ENCODE results near the gene FRAT1.
"Not testable (repeated sequence)": the region's sequence is repeated elsewhere in the genome, so short reads cannot be mapped to it uniquely, and the experiment has no call there.

FRAT1 gene

DNA sequence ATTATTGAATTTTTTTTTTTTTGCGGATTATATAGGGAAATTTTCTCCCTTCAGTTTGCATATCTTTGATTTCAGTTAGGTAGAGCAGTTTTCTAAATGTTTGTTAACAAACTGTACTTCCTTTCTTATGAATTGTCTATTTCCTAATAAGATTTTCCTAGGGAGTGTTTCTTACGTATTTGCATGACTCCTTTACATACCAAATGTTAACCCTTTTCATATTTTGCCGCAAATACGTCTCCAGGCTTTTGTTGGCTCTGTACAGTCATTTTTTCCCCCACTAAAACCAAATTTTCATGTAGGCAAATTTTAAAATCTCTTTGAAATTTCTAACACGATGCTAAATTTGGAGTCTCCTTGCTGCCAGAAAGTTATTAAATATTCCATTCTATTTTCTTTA is 17.4 kb downstream of the FRAT1 start:
- no peak for DNase-seq

DNA sequence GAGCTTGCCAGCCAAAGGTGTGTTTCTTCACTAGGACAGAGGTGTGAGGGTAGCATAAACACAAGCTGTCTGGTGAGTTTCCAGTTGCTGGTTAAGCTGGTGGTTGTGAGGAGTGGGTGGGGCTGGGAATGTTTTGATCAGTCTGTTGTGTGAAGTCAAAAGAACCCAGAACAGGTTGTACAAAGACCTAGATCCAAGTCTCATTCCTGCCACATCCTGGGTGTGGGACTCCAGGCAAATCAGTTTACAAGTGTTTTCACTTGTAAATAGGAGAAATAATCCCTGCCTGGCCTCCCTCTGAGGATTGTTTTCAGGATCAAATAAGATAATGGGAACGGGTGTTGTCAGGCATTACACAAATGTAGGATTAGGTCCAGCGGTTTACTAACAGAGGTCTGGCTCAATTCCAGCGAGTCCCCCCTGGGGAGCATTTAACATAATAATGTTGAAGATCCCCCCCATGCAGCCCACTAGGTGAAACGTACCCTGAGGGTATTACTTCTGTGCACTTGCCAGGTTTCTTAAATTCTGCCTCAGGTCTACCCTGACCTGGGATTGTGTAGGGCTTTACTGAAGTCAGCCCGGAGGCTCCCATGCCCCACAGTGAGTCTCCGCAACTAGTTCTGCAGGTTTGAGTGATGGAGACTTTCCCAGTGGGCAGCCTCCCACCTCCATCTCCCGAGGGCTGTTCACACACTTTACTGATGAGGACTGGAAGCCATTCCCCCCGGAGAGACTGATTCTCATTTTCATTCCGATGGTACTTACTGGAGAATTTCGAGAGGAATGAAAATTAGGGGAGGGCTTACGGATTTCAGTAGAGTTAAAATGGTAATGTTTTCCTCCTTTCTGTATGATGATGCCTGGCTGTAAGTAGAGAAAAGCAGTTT is 18.1 kb downstream of the FRAT1 start:
- DNase-seq, result no peak

DNA sequence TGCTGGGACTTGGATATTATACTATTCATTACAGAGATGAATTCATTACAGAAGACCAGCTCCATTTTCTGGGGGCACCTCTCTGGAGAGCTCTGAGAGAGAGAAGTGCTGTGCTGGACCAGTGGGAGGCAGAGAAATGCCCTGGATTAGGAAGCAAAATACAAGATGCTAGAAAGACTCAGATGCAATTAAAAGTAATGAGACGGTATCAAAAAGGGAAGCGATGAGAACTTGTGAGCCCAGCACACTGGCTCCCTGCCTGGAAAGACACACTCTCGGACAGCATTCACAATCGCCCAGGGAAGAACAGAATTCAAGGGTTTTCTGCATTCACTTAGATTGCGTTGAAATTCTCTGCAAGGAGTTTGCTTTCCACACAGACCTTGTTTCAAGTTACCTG is 19.0 kb downstream of the FRAT1 start:
- DNase-seq, result no peak

GRCh38 chr10:97341416-97341815 is 22.3 kb downstream of the FRAT1 start:
- DNase-seq, result no peak

DNA sequence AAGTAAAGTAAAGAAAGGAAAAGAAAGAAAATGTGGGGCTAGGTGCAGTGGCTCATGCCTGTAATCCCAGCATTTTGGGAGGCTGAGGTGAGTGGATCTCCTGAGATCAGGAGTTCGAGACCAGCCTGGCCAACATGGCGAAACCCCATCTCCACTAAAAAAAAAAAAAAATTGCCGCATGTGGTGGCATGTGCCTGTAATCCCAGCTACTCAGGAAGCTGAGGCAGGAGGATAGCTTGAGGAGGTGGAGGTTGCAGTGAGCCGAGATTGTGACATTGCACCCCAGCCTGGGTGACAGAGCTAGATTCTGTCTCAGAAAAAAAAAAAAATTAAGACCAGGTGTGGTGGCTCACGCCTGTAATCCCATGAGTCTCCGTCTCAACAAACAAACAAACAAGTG is 24.6 kb downstream of the FRAT1 start:
- DNase-seq, result not testable (repeated sequence)

DNA sequence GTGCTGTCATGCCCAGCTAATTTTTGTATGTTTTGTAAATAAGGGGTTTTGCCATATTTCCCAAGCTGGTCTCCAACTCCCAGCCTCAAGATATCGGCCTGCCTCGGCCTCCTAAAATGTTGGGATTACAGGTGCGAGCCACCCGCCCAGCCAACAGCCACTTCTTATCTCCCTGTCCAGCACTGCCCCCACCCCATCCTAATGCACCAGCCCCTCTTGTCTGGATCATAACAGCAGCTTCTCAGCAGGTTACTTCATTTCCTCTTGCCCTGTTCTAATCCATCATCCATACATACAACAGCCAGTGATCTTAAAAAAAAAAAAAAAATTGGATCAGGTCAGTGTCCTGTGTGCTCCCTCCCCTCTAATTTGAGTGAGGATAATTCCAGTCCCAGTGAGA is 28.2 kb downstream of the FRAT1 start:
- no peak for DNase-seq

GRCh38 chr10:97349752-97350513 is 30.9 kb downstream of the FRAT1 start:
- DNase-seq, result no peak

DNA sequence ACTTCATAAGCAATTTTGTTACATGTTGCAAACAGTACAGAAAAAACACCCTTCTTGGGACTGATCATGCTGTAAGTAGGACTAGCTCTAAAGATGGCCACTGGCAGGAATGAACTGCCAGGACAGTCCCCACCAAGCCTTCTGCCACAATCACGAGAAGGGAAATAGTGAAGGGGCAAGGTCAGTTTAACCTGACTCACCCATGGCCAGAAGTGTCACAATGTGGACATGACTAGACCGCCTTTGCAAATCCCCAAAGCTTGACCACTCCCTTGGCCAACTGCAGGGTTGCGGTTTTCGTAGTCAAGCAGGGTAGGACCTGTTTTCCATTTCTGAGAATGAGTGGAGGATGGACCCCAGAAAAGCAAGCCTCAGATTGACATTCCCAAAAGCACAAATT is 34.9 kb downstream of the FRAT1 start:
- no peak for DNase-seq

- no peak for DNase-seq
Measured at GRCh38 chr10:97355571-97355975, 36.5 kb downstream of the FRAT1 start.

GRCh38 chr10:97356318-97356914 is 37.3 kb downstream of the FRAT1 start:
- no peak for DNase-seq

DNA sequence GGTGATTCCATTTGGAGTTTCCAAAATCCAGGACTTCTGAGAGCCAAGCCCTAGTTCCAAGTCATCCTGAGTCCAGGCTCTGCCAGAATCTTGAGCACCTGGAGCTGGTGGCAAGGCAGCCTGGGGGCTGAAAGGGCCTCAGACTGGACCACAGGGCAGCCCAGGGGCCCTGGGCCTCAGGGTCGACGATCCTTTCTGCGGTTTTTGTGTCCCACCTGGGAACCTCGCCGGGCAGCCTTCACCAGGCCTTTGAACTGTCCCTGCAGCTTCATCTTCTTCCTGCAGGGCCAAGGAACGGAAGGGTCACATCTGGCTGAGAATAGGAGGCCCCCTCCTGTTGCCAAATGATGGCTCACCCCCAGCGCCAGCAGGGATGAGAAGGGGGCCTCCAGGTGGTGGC is 37.8 kb downstream of the FRAT1 start:
- no peak for DNase-seq

GRCh38 chr10:97358349-97358748 is 39.3 kb downstream of the FRAT1 start:
- DNase-seq, result no peak

GRCh38 chr10:97358781-97359180 is 39.7 kb downstream of the FRAT1 start:
- DNase-seq, result no peak

- no peak for DNase-seq
Measured at GRCh38 chr10:97360705-97361536, 41.9 kb downstream of the FRAT1 start.

GRCh38 chr10:97361537-97361901 is 42.4 kb downstream of the FRAT1 start:
- DNase-seq, result no peak

DNA sequence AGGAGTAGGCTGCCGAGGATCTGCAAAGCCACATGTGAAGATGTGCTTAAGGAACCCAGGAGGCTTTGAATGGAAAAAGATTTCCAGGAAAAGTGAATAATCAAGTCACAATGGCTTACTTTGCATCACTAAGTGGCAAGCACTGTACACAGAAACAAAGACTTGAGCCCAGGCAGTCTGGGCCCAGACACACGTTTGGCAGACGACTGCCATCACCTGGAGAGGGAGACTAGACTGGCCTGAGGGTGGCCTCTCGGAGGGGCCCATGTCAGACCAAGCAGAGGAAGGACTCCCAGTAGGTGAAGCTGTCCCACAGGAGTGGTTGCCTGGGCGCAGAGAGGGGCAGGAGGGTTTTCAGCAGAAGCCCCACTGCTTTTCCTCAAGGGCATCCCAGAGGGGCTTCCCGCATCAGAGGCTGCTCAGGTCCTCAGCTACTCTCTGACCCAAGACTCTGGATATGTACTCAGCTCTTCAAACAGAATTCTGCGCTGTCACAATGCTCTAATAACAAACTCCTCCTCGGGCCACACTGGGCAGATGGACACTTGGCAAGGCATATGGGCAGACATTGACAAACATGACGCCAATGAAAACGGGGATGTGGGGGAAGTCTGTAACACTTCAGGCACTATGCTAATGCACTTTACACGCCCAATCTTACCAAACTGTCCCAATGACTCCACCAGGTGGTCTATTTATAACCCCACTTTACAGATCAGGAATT is 43.4 kb downstream of the FRAT1 start:
- no peak for DNase-seq

GRCh38 chr10:97363071-97363470 is 44.0 kb downstream of the FRAT1 start:
- no peak for DNase-seq

- peak; percentile 99 for DNase-seq
Measured at GRCh38 chr10:97365761-97366351, 46.8 kb downstream of the FRAT1 start.

GRCh38 chr10:97366572-97366971 is 47.5 kb downstream of the FRAT1 start:
- no peak for DNase-seq

GRCh38 chr10:97367126-97367649 is 48.1 kb downstream of the FRAT1 start:
- DNase-seq, result no peak

All from SIG-M5 (cell line).